HepG2 (cell line): Measurements from ENCODE around the gene SIN3A. TPM values are rescaled to one million over a fixed set of nuclear protein-coding genes. Genes with fewer than 3 reads are reported as not detected.

ENCODE experiments used
- ATAC-seq: fragments of 200-7000 bp; cut with Tn5 transposase; 3 replicates; pipeline ENCODE4 v1.9.1; 2020; ENCODE audit warnings: mild to moderate bottlenecking, moderate library complexity
- BruUV-seq: library from RNA; stranded (reverse); fragments of 400-500 nt; replicated peaks from 2 replicates; lab custom pipeline; 2021; lab: Mats Ljungman, UMichigan
- CTCF ChIA-PET: fragments of 300-600 bp; formaldehyde crosslinking; extraction: SDS; loops from one replicate; lab custom pipeline; 2021; ENCODE audit warnings: low total read pairs, inconsistent platforms, low intra/inter-chr PET ratio; lab: Yijun Ruan, JAX
- POLR2A ChIA-PET: fragments of 350-600 bp; sonication (Branson Sonifier 250); formaldehyde crosslinking; loops from one replicate; lab custom pipeline; 2020; ENCODE audit warnings: antibody characterized with exemption, inconsistent platforms; lab: Yijun Ruan, JAX
- DNase-seq: peaks from one replicate; pipeline ENCODE4 v3.0.0-alpha.2; 2015; ENCODE audit warnings: low spot score
- FAIRE-seq: peaks from 3 replicates; lab custom pipeline; 2011; peaks lifted over from hg19 to GRCh38; lab: Jason Lieb, UNC
- H2AFZ ChIP-seq: one replicate; pipeline ENCODE4 v1.6.1; 2011; ENCODE audit warnings: low read length, inconsistent platforms
- H3K27ac ChIP-seq: fragments of 300-600 bp; 3 replicates; pipeline ENCODE4 v1.8.0; 2011; ENCODE audit warnings: mixed run types, mild to moderate bottlenecking, mixed read lengths, low read length, inconsistent platforms; ENCODE audit not compliant: insufficient read depth; ENCODE audit errors: extremely low read length
- H3K27me3 ChIP-seq, 2 experiments: fragments of 200-600 bp in 1 of 2; 2 replicates in 1 of 2; 3 replicates in 1 of 2; pipeline versions ENCODE4 v1.6.0 to v1.8.0; 2011; ENCODE audit warnings: low read length in 2 of 2, mild to moderate bottlenecking in 2 of 2, moderate library complexity in 2 of 2, inconsistent platforms in 1 of 2; ENCODE audit not compliant: insufficient read depth in 2 of 2, control insufficient read depth in 1 of 2
- H3K36me3 ChIP-seq, 2 experiments: fragments of 200-600 bp in 1 of 2; replicated peaks in 1 of 2; 2 replicates in 1 of 2; 3 replicates in 1 of 2; pipeline versions ENCODE4 v1.5.1 to v1.8.0; 2011; ENCODE audit warnings: low read length in 2 of 2, inconsistent platforms in 1 of 2; ENCODE audit not compliant: insufficient read depth in 2 of 2, control insufficient read depth in 1 of 2
- H3K4me1 ChIP-seq: 2 replicates; pipeline ENCODE4 v1.5.1; 2012; ENCODE audit warnings: low read length, inconsistent platforms; ENCODE audit not compliant: insufficient read depth
- H3K4me2 ChIP-seq: 2 replicates; pipeline ENCODE4 v1.6.0; 2011; ENCODE audit warnings: low read depth, low read length, inconsistent platforms
- H3K4me3 ChIP-seq, 3 experiments: fragments of 200-600 bp in 1 of 3; sonication (generic), shearing (Covaris generic) in 1 of 3; replicated peaks in 1 of 3; 2 replicates each; pipeline ENCODE4 v1.5.1; 2011 to 2016; ENCODE audit warnings: low read length in 3 of 3, inconsistent platforms in 2 of 3, low read depth in 2 of 3, mild to moderate bottlenecking in 2 of 3, control low read depth in 1 of 3, mixed read lengths in 1 of 3; ENCODE audit not compliant: insufficient read depth in 1 of 3
- H3K79me2 ChIP-seq: one replicate; pipeline ENCODE4 v1.6.1; 2011; ENCODE audit warnings: low read length, inconsistent platforms; ENCODE audit not compliant: insufficient read depth
- H3K9ac ChIP-seq: 2 replicates; pipeline ENCODE4 v1.6.0; 2011; ENCODE audit warnings: mild to moderate bottlenecking, low read depth, low read length, inconsistent platforms; ENCODE audit not compliant: insufficient read depth
- H3K9me3 ChIP-seq: 2 replicates; pipeline ENCODE4 v1.5.1; 2012; ENCODE audit warnings: mild to moderate bottlenecking, low read length
- H4K20me1 ChIP-seq: 2 replicates; pipeline ENCODE4 v1.6.0; 2011; ENCODE audit warnings: inconsistent platforms, mild to moderate bottlenecking, low read length, moderate library complexity; ENCODE audit not compliant: insufficient read depth
- AHR ChIP-seq: IDR thresholded peaks from 2 replicates; pipeline ENCODE4 v1.6.1; 2018; ENCODE audit warnings: missing genetic modification reagents, missing compliant biosample characterization
- CENPT ChIP-seq: sonication (generic); formaldehyde crosslinking; IDR thresholded peaks from 2 replicates; pipeline ENCODE4 v1.8.0; 2022; ENCODE audit warnings: low read depth, mild to moderate bottlenecking, moderate library complexity, missing genetic modification reagents
- HDAC1 ChIP-seq: sonication (generic); formaldehyde crosslinking; IDR thresholded peaks from 2 replicates; pipeline ENCODE4 v1.5.1; 2020; ENCODE audit warnings: mild to moderate bottlenecking, missing genetic modification reagents
- MAFG ChIP-seq: sonication (generic); formaldehyde crosslinking; IDR thresholded peaks from 2 replicates; pipeline ENCODE4 v1.5.1; 2020; ENCODE audit warnings: mild to moderate bottlenecking, missing genetic modification reagents
- MBNL3 ChIP-seq: fragments of 250-450 bp; sonication (Bioruptor Pico); conservative IDR thresholded peaks from 2 replicates; pipeline ENCODE4 v1.8.0; 2022; ENCODE audit warnings: mild to moderate bottlenecking, inconsistent platforms
- NFE2 ChIP-seq: sonication (generic); formaldehyde crosslinking; IDR thresholded peaks from 2 replicates; pipeline ENCODE4 v1.4.0; 2020; ENCODE audit warnings: missing genetic modification reagents
- PHF21A ChIP-seq: sonication (generic); formaldehyde crosslinking; IDR thresholded peaks from 2 replicates; pipeline ENCODE4 v1.5.0; 2020; ENCODE audit warnings: mild to moderate bottlenecking, missing genetic modification reagents
- RCOR2 ChIP-seq: IDR thresholded peaks from 2 replicates; pipeline ENCODE4 v1.6.1; 2016; ENCODE audit warnings: missing biosample characterization, missing genetic modification reagents
- YEATS4 ChIP-seq: sonication (generic); formaldehyde crosslinking; IDR thresholded peaks from 2 replicates; pipeline ENCODE4 v1.4.0; 2020; ENCODE audit warnings: missing genetic modification reagents, borderline replicate concordance
- ZBTB34 ChIP-seq: sonication (generic); formaldehyde crosslinking; IDR thresholded peaks from 2 replicates; pipeline ENCODE4 v1.8.0; 2022; ENCODE audit warnings: mild to moderate bottlenecking, missing genetic modification reagents
- ZBTB42 ChIP-seq: sonication (generic); formaldehyde crosslinking; IDR thresholded peaks from 2 replicates; pipeline ENCODE4 v1.5.0; 2020; ENCODE audit warnings: mild to moderate bottlenecking, missing genetic modification reagents
- ZBTB7A ChIP-seq: sonication (generic); formaldehyde crosslinking; IDR thresholded peaks from 2 replicates; pipeline ENCODE4 v1.8.0; 2022; ENCODE audit warnings: mild to moderate bottlenecking, missing genetic modification reagents
- ZNF275 ChIP-seq: sonication (generic); formaldehyde crosslinking; IDR thresholded peaks from 2 replicates; pipeline ENCODE4 v1.8.0; 2022; ENCODE audit warnings: missing genetic modification reagents, mild to moderate bottlenecking, inconsistent platforms, borderline replicate concordance
- ZNF44 ChIP-seq: sonication (generic); formaldehyde crosslinking; IDR thresholded peaks from 2 replicates; pipeline ENCODE4 v1.5.1; 2020; ENCODE audit warnings: mild to moderate bottlenecking, missing genetic modification reagents
- ZNF576 ChIP-seq: sonication (generic); formaldehyde crosslinking; IDR thresholded peaks from 2 replicates; pipeline ENCODE4 v1.4.0; 2020; ENCODE audit warnings: mild to moderate bottlenecking, missing genetic modification reagents
- ZNF615 ChIP-seq: sonication (generic); formaldehyde crosslinking; IDR thresholded peaks from 2 replicates; pipeline ENCODE4 v1.5.0; 2020; ENCODE audit warnings: mild to moderate bottlenecking, missing genetic modification reagents, borderline replicate concordance
- ZNF703 ChIP-seq: sonication (generic); formaldehyde crosslinking; IDR thresholded peaks from 2 replicates; pipeline ENCODE4 v1.5.1; 2020; ENCODE audit warnings: missing genetic modification reagents, mild to moderate bottlenecking, moderate library complexity, borderline replicate concordance
- ZNF746 ChIP-seq: sonication (generic); formaldehyde crosslinking; IDR thresholded peaks from 2 replicates; pipeline ENCODE4 v1.8.0; 2022; ENCODE audit warnings: mild to moderate bottlenecking, missing genetic modification reagents
- ZNF782 ChIP-seq: sonication (generic); formaldehyde crosslinking; IDR thresholded peaks from 2 replicates; pipeline ENCODE4 v1.4.0; 2020; ENCODE audit warnings: missing genetic modification reagents, mild to moderate bottlenecking, borderline replicate concordance
- WGBS: methylation state at CpG from one replicate; pipeline ENCODE4 v1.1.6; 2017; ENCODE audit warnings: low lambda C conversion rate; 5-methylcytosine and 5-hydroxymethylcytosine counted together
- in situ Hi-C: cut with HindIII; loops from 2 replicates; pipeline ENCODE4 v1.10.0; 2017; ENCODE audit warnings: low pct_unique_long_range_greater_than_20kb; ENCODE audit not compliant: extremely low pct_ligation_motif_present
- intact Hi-C: fragments of 100-400 bp; cut with micrococcal nuclease; formaldehyde crosslinking; loops from one replicate; pipeline ENCODE4 v1.10.0; 2022; ENCODE audit not compliant: unreplicated experiment
- polyA plus RNA-seq, 8 experiments: library from polyadenylated mRNA; depleted of rRNA in 3 of 8; stranded (reverse) in 7 of 8; unstranded in 1 of 8; fragments of >200 nt; fragmentation: Illumina TruSeq in 4 of 8; extraction: Trizol in 4 of 8; gene quantifications; 2 replicates each; pipeline versions ENCODE4 v1.2.1 to v1.2.3, GENCODE V29; 2011 to 2016; ENCODE audit warnings: low read depth in 4 of 8, missing spikeins in 1 of 8, mixed read lengths in 1 of 8; ENCODE audit not compliant: insufficient read depth in 1 of 8
- total RNA-seq, 5 experiments: library from RNA; depleted of rRNA; stranded (reverse); fragments of >200 nt; fragmentation: Illumina TruSeq; extraction: Trizol; gene quantifications; 2 replicates each; pipeline ENCODE4 v1.2.3, GENCODE V29; 2016; ENCODE audit warnings: low read depth in 1 of 5
- TF ChIP-seq, protein P1 (sequence below): sonication (generic); formaldehyde crosslinking; IDR thresholded peaks from 2 replicates; pipeline ENCODE4 v1.9.0; 2021; ENCODE audit warnings: missing genetic modification reagents, borderline replicate concordance

The SIN3A gene
- total and polyA plus RNA-seq, 2 of the 13 experiments (the other 11 are each of a cell fraction or from before 2014, with no cell fraction given), result 16.1 to 28.1 TPM

- Histone ChIP-seq H3K9me3 (no peaks in the 10 kb centered on the region), H3K36me3 (peaks cover 18 to 40% of the 10 kb centered on the region in 2 experiments), H3K79me2 (no peaks in the 10 kb centered on the region), H4K20me1 (no peaks in the 10 kb centered on the region), H2AFZ (no peak overlapping the region), H3K4me1 (no peaks in the 10 kb centered on the region), H3K27me3 (no peaks in the 10 kb centered on the region), H3K9ac (no peak overlapping the region), H3K4me2 (no peak overlapping the region), H3K27ac (no peak overlapping the region), H3K4me3 (no peak overlapping the region)
- WGBS, result no CpG with 5 or more reads among the region's 7 CpGs
- no peak for FAIRE-seq
- in situ Hi-C loops, result loop anchor here (10.0 kb wide), 1 partner anchor 284 kb away; the partner anchor contains the start of genes IMP3 and SNX33
- ChIA-PET CTCF (no interaction called here), POLR2A (interaction anchor here (0.9 to 2.1 kb wide), 3 partner anchors 8 to 13 kb away, joined by 3 to 10 read pairs (median 4); partner anchors contain the start of gene MAN2C1)
- intact Hi-C loops, result loop anchor here (10.0 kb wide), 1 partner anchor 324 kb away; no protein-coding TSS in a partner anchor
- no peak for ATAC-seq
- DNase-seq, result no peak
- BruUV-seq, result no TSS peak
- TF ChIP-seq YEATS4 (CRISPR knock-in tag) (no peak), CENPT (CRISPR knock-in tag) (no peak), PHF21A (CRISPR knock-in tag) (no peak), ZNF782 (CRISPR knock-in tag) (no peak), ZNF576 (CRISPR knock-in tag) (no peak), NFE2 (CRISPR knock-in tag) (no peak), AHR (CRISPR knock-in tag) (no peak), MBNL3 (CRISPR knock-in tag) (no peak), ZNF746 (CRISPR knock-in tag) (no peak), ZBTB7A (CRISPR knock-in tag) (no peak), ZNF615 (CRISPR knock-in tag) (no peak), ZBTB34 (CRISPR knock-in tag) (no peak), ZNF275 (CRISPR knock-in tag) (no peak), ZNF44 (CRISPR knock-in tag) (no peak), ZBTB42 (CRISPR knock-in tag) (no peak), ZNF703 (CRISPR knock-in tag) (no peak), MAFG (no peak), HDAC1 (CRISPR knock-in tag) (no peak), RCOR2 (CRISPR knock-in tag) (no peak)
- TF ChIP-seq, protein P1, sequence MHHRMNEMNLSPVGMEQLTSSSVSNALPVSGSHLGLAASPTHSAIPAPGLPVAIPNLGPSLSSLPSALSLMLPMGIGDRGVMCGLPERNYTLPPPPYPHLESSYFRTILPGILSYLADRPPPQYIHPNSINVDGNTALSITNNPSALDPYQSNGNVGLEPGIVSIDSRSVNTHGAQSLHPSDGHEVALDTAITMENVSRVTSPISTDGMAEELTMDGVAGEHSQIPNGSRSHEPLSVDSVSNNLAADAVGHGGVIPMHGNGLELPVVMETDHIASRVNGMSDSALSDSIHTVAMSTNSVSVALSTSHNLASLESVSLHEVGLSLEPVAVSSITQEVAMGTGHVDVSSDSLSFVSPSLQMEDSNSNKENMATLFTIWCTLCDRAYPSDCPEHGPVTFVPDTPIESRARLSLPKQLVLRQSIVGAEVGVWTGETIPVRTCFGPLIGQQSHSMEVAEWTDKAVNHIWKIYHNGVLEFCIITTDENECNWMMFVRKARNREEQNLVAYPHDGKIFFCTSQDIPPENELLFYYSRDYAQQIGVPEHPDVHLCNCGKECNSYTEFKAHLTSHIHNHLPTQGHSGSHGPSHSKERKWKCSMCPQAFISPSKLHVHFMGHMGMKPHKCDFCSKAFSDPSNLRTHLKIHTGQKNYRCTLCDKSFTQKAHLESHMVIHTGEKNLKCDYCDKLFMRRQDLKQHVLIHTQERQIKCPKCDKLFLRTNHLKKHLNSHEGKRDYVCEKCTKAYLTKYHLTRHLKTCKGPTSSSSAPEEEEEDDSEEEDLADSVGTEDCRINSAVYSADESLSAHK, result no peak
Observed at GRCh38 chr15:75360856-75361255, 90.6 kb downstream of the SIN3A start.
